T-cell (primary cell): ENCODE results near the gene SLC44A5. TPM values are rescaled to one million over a fixed set of nuclear protein-coding genes. Genes with fewer than 3 reads are reported as not detected.

Source experiments
- ATAC-seq, 4 experiments: fragments of 200-7000 bp in 3 of 4; fragments of 150-1000 bp in 1 of 4; cut with Tn5 transposase; replicated peaks in 1 of 4; 1 replicate in 3 of 4; 2 replicates in 1 of 4; pipeline ENCODE4 v1.10.0; 2021; ENCODE audit warnings: moderate library complexity in 3 of 4, mild to moderate bottlenecking in 2 of 4, moderate number of reproducible peaks in 1 of 4
- CTCF ChIA-PET, 2 donors: fragments of 300-600 bp; sonication (Branson Sonifier 250); formaldehyde crosslinking; loops; one replicate each; lab custom pipeline; 2022; ENCODE audit warnings: antibody characterized with exemption in 2 of 2; lab: Charles Lee
- POLR2A ChIA-PET, 2 donors: fragments of 300-600 bp; sonication (Branson Sonifier 250); formaldehyde crosslinking; loops; one replicate each; lab custom pipeline; 2022; ENCODE audit warnings: antibody characterized with exemption in 2 of 2; lab: Charles Lee
- DNase-seq, 35 experiments: peaks; one replicate each; pipeline versions ENCODE4 v3.0.0 to v3.0.0-alpha.2; 2013 to 2023
- H3K27ac ChIP-seq: one replicate; pipeline ENCODE4 v1.5.1; 2013; ENCODE audit warnings: low read length
- H3K27me3 ChIP-seq, 2 experiments: replicated peaks in 1 of 2; 1 replicate in 1 of 2; 2 replicates in 1 of 2; pipeline versions ENCODE4 v1.6.1 to v1.7.0; 2013; ENCODE audit warnings: low read length in 1 of 2, mixed read lengths in 1 of 2; ENCODE audit not compliant: control insufficient read depth in 2 of 2, insufficient read depth in 2 of 2; ENCODE audit errors: extremely low read depth in 1 of 2
- H3K36me3 ChIP-seq, 2 donors: 1 replicate in 1 of 2; 2 replicates in 1 of 2; pipeline versions ENCODE4 v1.6.1 to v1.7.0; 2013; ENCODE audit warnings: low read length in 1 of 2; ENCODE audit not compliant: control insufficient read depth in 2 of 2, insufficient read depth in 1 of 2; ENCODE audit errors: extremely low read depth in 1 of 2
- H3K4me1 ChIP-seq, 2 experiments: 1 replicate in 1 of 2; 2 replicates in 1 of 2; pipeline versions ENCODE4 v1.6.1 to v1.7.0; 2013; ENCODE audit warnings: low read length in 2 of 2, mixed read lengths in 1 of 2; ENCODE audit not compliant: insufficient read depth in 2 of 2, control insufficient read depth in 1 of 2; ENCODE audit errors: extremely low read depth in 1 of 2
- H3K4me3 ChIP-seq, 2 donors: 1 replicate in 1 of 2; 2 replicates in 1 of 2; pipeline versions ENCODE4 v1.5.1 to v1.7.0; 2013; ENCODE audit warnings: mild to moderate bottlenecking in 2 of 2, low read length in 1 of 2, moderate library complexity in 1 of 2; ENCODE audit not compliant: control insufficient read depth in 1 of 2; ENCODE audit errors: extremely low read depth in 1 of 2
- H3K9me3 ChIP-seq: 2 replicates; pipeline ENCODE4 v1.7.0; 2013
- H3K27ac Mint-ChIP-seq, 2 donors: one replicate each; pipeline ENCODE4 v1.8.0; 2020 to 2021; ENCODE audit warnings: mild to moderate bottlenecking in 2 of 2, mixed read lengths in 2 of 2
- H3K27me3 Mint-ChIP-seq, 2 donors: one replicate each; pipeline ENCODE4 v1.8.0; 2021 to 2022; ENCODE audit warnings: mixed read lengths in 2 of 2
- H3K36me3 Mint-ChIP-seq: one replicate; pipeline ENCODE4 v1.8.0; 2021; ENCODE audit warnings: mixed read lengths
- H3K4me1 Mint-ChIP-seq, 3 donors: one replicate each; pipeline ENCODE4 v1.8.0; 2020 to 2022; ENCODE audit warnings: mixed read lengths in 3 of 3, mild to moderate bottlenecking in 1 of 3
- H3K4me3 Mint-ChIP-seq, 3 donors: one replicate each; pipeline ENCODE4 v1.8.0; 2020 to 2022; ENCODE audit warnings: mild to moderate bottlenecking in 3 of 3, mixed read lengths in 3 of 3, moderate library complexity in 3 of 3
- H3K9me3 Mint-ChIP-seq, 3 donors: one replicate each; pipeline ENCODE4 v1.8.0; 2020 to 2022; ENCODE audit warnings: mixed read lengths in 3 of 3
- WGBS: methylation state at CpG from one replicate; pipeline ENCODE4 v1.1.5; 2013; ENCODE audit warnings: missing lambda C conversion rate; ENCODE audit not compliant: insufficient coverage; 5-methylcytosine and 5-hydroxymethylcytosine counted together
- total RNA-seq, 35 experiments: library from RNA in 6 of 35; stranded (reverse) in 6 of 35; fragments of 120-200 nt in 1 of 35; gene quantifications; one replicate each; pipeline versions ENCODE4 v1.2.1 to v1.2.4 and lab custom pipeline; 2013 to 2026

Gene SLC44A5
- total RNA-seq, 5 donors from 2014 or later (not counting 1 experiment from before 2014, with no cell fraction given): 0.06 to 2.4 (median 0.84) TPM; not detected in 1

DNA sequence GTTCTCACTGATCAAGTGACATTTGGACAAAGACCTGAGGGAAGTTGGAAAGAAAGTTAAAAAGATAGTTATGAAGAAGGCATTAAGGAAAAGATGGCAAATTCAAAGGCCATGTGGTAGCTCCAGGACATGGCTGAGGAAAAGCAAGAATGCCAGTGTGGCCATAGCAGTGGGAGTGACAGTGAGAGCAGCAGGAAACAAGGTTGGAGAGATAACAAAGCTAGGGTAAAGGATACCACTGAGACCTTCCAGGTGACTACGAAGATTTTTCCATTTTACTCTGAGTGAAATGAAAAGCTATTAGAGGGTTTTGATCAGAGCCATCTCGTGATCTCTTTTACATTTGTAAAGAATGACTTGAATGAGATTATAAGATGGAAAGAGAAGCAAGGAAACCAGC lies 170.6 kb downstream of the SLC44A5 start:
- H3K27me3 ChIP-seq: no peaks in the 10 kb centered on the region
- CTCF ChIA-PET: no interaction called here
- DNase-seq: no peak

DNA sequence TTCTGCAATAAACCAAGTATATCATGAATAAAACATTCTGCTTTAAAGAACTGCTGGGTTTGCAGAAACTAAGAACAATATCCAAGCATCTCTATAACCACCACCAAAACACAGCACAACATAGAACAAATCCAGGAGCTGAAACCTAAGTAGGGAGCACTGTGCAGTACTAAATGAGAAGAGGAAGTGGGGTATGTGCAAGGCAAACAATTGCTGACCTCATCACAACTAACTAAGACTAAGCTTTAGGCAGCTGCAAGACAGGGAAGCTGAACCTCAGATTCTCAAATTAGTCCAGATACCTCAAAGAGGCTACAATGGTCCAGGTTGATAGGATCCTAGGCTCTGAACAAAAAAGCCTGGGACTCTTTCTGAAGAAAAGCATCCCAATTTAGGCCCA lies 172.6 kb downstream of the SLC44A5 start:
- no peak overlapping the region for H3K27ac Mint-ChIP-seq
- H3K4me1 Mint-ChIP-seq: no peaks in the 10 kb centered on the region
- no peaks in the 10 kb centered on the region for H3K4me1 ChIP-seq
- ATAC-seq (no peak), DNase-seq (no peak)
- CTCF ChIA-PET: no interaction called here
- H3K9me3 ChIP-seq: no peaks in the 10 kb centered on the region
- H3K4me3 ChIP-seq: no peak overlapping the region
- POLR2A ChIA-PET: no interaction called here
- H3K27me3 Mint-ChIP-seq: peaks cover 0 to 2% of the 10 kb centered on the region in 2 donors
- H3K27ac ChIP-seq: no peak overlapping the region
- H3K4me3 Mint-ChIP-seq: no peak overlapping the region
- no peaks in the 10 kb centered on the region for H3K36me3 ChIP-seq
- no peaks in the 10 kb centered on the region for H3K36me3 Mint-ChIP-seq
- no peaks in the 10 kb centered on the region for H3K27me3 ChIP-seq
- no peaks in the 10 kb centered on the region for H3K9me3 Mint-ChIP-seq

More for the DNA sequence above, 170.6 kb downstream of the SLC44A5 start:
- no peaks in the 10 kb centered on the region for H3K36me3 ChIP-seq
- H3K4me3 Mint-ChIP-seq: no peak overlapping the region
- H3K27me3 Mint-ChIP-seq: peaks cover 0 to 2% of the 10 kb centered on the region in 2 donors
- no peak for ATAC-seq
- no peaks in the 10 kb centered on the region for H3K4me1 ChIP-seq
- no peak overlapping the region for H3K4me3 ChIP-seq
- no peaks in the 10 kb centered on the region for H3K9me3 ChIP-seq
- POLR2A ChIA-PET: no interaction called here
- no peaks in the 10 kb centered on the region for H3K36me3 Mint-ChIP-seq
- 60% methylated on average over 1 of the region's 2 CpGs for WGBS
- no peaks in the 10 kb centered on the region for H3K9me3 Mint-ChIP-seq
- no peaks in the 10 kb centered on the region for H3K4me1 Mint-ChIP-seq
- no peak overlapping the region for H3K27ac Mint-ChIP-seq
- H3K27ac ChIP-seq: no peak overlapping the region

DNA sequence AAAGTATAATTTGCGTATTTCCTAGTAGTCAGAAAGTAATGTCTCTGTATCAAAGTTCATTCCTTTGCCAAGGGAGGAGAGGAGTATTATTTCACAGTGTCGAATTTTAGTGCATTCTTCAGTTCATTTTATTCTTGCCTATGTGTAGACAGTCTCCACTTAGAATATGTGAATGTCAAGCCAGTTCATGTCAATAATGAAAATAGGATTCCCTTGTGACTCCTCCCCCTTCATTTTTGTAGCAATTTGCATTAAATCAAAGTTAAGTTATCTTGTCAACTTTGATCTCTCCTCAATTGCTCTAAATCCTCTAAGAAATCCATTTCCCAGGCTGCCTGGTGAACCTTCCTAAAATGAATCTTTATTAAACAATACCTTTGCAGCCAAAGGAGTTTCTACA lies 179.1 kb downstream of the SLC44A5 start:
- ATAC-seq (no peak), DNase-seq (no peak)
- Histone ChIP-seq H3K27me3 (no peaks in the 10 kb centered on the region), H3K4me3 (no peak overlapping the region), H3K27ac (no peak overlapping the region), H3K36me3 (no peaks in the 10 kb centered on the region), H3K9me3 (no peaks in the 10 kb centered on the region), H3K4me1 (no peaks in the 10 kb centered on the region)
- H3K36me3 Mint-ChIP-seq: no peaks in the 10 kb centered on the region
- no peaks in the 10 kb centered on the region for H3K4me1 Mint-ChIP-seq
- no peaks in the 10 kb centered on the region for H3K27me3 Mint-ChIP-seq
- H3K27ac Mint-ChIP-seq: no peak overlapping the region
- no peak overlapping the region for H3K4me3 Mint-ChIP-seq
- CTCF ChIA-PET: no interaction called here
- no peaks in the 10 kb centered on the region for H3K9me3 Mint-ChIP-seq
- POLR2A ChIA-PET: no interaction called here
- WGBS: no CpG with 5 or more reads among the region's 2 CpGs

DNA sequence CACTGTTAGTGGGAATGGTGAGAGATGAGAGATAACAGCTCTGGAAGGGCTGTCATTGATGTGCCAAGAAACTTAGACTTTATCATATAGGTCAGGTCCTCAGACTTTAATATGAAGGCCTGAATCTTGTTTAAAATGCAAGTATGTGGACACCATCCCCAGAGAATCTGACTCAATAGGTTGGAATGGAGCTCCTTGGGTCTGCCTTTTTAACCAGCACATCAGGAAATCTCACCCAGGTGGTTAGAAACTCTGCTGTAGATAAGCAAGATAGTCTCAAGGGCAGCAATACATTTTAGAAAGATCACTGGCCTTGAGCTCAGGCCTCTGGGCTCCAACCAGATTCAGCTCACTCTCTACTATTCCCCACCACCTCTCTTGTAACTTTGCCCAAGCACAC lies 180.4 kb downstream of the SLC44A5 start:
- Histone ChIP-seq H3K27ac (no peak overlapping the region), H3K4me3 (no peak overlapping the region), H3K9me3 (no peaks in the 10 kb centered on the region), H3K27me3 (no peaks in the 10 kb centered on the region), H3K4me1 (no peaks in the 10 kb centered on the region), H3K36me3 (no peaks in the 10 kb centered on the region)
- ATAC-seq (no peak), DNase-seq (no peak)
- H3K27ac Mint-ChIP-seq: no peak overlapping the region
- H3K27me3 Mint-ChIP-seq: no peaks in the 10 kb centered on the region
- ChIA-PET POLR2A (no interaction called here), CTCF (no interaction called here)
- no peaks in the 10 kb centered on the region for H3K36me3 Mint-ChIP-seq
- no peaks in the 10 kb centered on the region for H3K4me1 Mint-ChIP-seq
- H3K9me3 Mint-ChIP-seq: no peaks in the 10 kb centered on the region
- no peak overlapping the region for H3K4me3 Mint-ChIP-seq

DNA sequence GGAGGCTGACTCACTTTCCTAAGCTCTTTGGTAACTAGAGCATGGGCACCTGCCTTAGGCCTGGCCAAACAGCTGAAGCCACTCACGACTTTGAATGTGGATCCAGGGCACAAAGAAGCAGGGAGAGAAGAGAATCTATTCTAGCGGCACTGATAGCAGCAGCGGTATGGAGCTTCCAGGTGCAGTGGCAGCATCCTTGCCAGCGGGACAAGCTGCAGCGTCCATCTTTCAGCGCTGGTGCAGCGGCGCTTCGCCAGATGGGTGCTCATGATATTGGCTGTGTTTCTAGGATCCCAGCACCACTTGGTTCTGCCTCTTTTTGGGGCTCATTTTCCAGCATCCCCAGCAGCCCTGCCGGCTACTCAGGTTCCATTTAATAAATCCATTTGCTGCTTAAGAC lies 184.2 kb downstream of the SLC44A5 start:
- WGBS: 85% methylated on average over 10 of the region's 10 CpGs
- no peaks in the 10 kb centered on the region for H3K4me1 Mint-ChIP-seq
- H3K4me3 ChIP-seq: no peak overlapping the region
- H3K4me1 ChIP-seq: no peaks in the 10 kb centered on the region
- H3K9me3 Mint-ChIP-seq: no peaks in the 10 kb centered on the region
- ChIA-PET POLR2A (no interaction called here), CTCF (no interaction called here)
- H3K4me3 Mint-ChIP-seq: no peak overlapping the region
- H3K27ac ChIP-seq: no peak overlapping the region
- H3K9me3 ChIP-seq: no peaks in the 10 kb centered on the region
- no peaks in the 10 kb centered on the region for H3K36me3 ChIP-seq
- DNase-seq (no peak), ATAC-seq (no peak)
- no peaks in the 10 kb centered on the region for H3K27me3 Mint-ChIP-seq
- H3K27ac Mint-ChIP-seq: no peak overlapping the region
- H3K27me3 ChIP-seq: no peaks in the 10 kb centered on the region
- no peaks in the 10 kb centered on the region for H3K36me3 Mint-ChIP-seq

DNA sequence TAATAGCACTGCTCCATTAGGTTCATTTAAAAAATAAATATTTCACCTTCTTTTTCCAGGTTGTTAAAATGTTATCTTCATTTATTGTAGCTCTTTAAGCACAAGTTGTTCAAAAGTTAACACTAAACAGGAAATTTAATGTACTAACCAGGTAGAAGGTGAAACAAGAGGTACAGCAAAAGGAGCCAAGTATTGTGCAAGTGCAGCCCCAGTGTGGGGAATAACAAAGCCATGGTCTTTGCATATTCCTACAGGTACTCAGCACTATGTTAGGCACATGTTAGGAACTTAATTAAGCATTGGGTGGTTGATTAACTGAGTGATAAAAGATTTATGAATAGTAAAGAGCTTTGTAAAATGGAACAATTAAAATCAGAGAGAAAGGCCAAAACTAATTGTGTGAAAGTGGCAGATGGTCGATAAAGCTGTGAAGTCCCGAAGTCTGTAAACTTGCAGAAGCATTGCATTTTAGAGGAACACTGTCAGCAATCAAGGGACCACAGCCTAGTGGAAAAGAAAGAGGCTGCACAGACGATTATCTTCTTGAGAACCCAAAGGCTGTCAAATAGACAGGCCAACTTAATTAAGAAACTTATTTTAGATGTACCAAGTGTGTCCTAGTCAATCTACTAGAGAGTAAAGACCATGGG lies 185.8 kb downstream of the SLC44A5 start:
- H3K27ac Mint-ChIP-seq: no peak overlapping the region
- H3K27me3 Mint-ChIP-seq: no peaks in the 10 kb centered on the region
- no peaks in the 10 kb centered on the region for H3K9me3 ChIP-seq
- no peaks in the 10 kb centered on the region for H3K36me3 ChIP-seq
- DNase-seq (no peak), ATAC-seq (no peak)
- H3K4me3 Mint-ChIP-seq: no peak overlapping the region
- H3K4me1 Mint-ChIP-seq: no peaks in the 10 kb centered on the region
- H3K9me3 Mint-ChIP-seq: no peaks in the 10 kb centered on the region
- no peak overlapping the region for H3K27ac ChIP-seq
- POLR2A ChIA-PET: no interaction called here
- WGBS: 84% methylated on average over 2 of the region's 3 CpGs
- CTCF ChIA-PET: no interaction called here
- no peaks in the 10 kb centered on the region for H3K27me3 ChIP-seq
- no peak overlapping the region for H3K4me3 ChIP-seq
- no peaks in the 10 kb centered on the region for H3K4me1 ChIP-seq
- no peaks in the 10 kb centered on the region for H3K36me3 Mint-ChIP-seq

DNA sequence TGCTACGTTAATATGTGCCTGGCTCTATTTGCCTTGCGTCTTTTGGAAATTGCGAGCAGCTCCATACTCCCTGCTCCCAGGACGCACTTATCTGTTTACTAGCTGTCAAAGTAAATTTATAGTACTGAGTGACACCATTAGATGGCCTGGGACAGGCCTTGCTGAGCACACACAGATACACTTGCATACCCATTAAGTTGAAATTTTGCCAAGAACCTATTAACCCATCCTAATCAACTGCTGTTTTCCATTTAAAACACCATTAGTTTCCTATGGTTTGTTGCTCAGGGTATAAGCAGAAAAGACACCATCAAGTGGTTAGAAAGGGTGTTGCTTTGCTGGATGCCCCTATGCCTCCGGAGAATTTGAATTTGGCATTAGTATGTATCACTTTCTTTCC lies 187.3 kb downstream of the SLC44A5 start:
- Mint-ChIP-seq H3K4me3 (no peak overlapping the region), H3K27me3 (no peaks in the 10 kb centered on the region), H3K9me3 (no peaks in the 10 kb centered on the region), H3K36me3 (no peaks in the 10 kb centered on the region), H3K27ac (no peak overlapping the region), H3K4me1 (no peaks in the 10 kb centered on the region)
- WGBS: 100% methylated on average over 2 of the region's 5 CpGs
- no peak for DNase-seq
- ChIA-PET POLR2A (no interaction called here), CTCF (no interaction called here)
- H3K4me3 ChIP-seq: no peak overlapping the region
- no peaks in the 10 kb centered on the region for H3K4me1 ChIP-seq
- H3K27me3 ChIP-seq: no peaks in the 10 kb centered on the region
- no peak overlapping the region for H3K27ac ChIP-seq
- ATAC-seq: no peak
- no peaks in the 10 kb centered on the region for H3K9me3 ChIP-seq
- H3K36me3 ChIP-seq: no peaks in the 10 kb centered on the region
